H1 (cell line): Measurements from ENCODE around the gene RDH5. TPM values are rescaled to one million over a fixed set of nuclear protein-coding genes. Genes with fewer than 3 reads are reported as not detected.

ENCODE experiments used
- CTCF ChIA-PET: fragments of 300-600 bp; sonication (Branson Sonifier 250); formaldehyde crosslinking; loops from one replicate; lab custom pipeline; 2021; ENCODE audit not compliant: partially characterized antibody; lab: Charles Lee
- POLR2A ChIA-PET: fragments of 300-600 bp; sonication (Branson Sonifier 250); formaldehyde crosslinking; loops from one replicate; lab custom pipeline; 2021; ENCODE audit warnings: inconsistent platforms; ENCODE audit not compliant: partially characterized antibody; lab: Charles Lee
- DNase-seq, 2 experiments: peaks; one replicate each; pipeline versions ENCODE4 v3.0.0 to v3.0.0-alpha.2; 2010 to 2022; ENCODE audit warnings: low spot score in 2 of 2, low read depth in 1 of 2, mixed read lengths in 1 of 2
- FAIRE-seq: peaks from 2 replicates; lab custom pipeline; 2011; peaks lifted over from hg19 to GRCh38; lab: Jason Lieb, UNC
- H2AFZ ChIP-seq: 2 replicates; pipeline ENCODE4 v1.8.1; 2012; ENCODE audit warnings: low read length, inconsistent platforms
- H2AK5ac ChIP-seq: 2 replicates; pipeline ENCODE4 v1.6.1; 2013; ENCODE audit warnings: low read depth, low read length
- H2BK120ac ChIP-seq: replicated peaks from 2 replicates; pipeline ENCODE3; 2013; ENCODE audit warnings: low read depth, low read length, inconsistent platforms
- H2BK12ac ChIP-seq: 2 replicates; pipeline ENCODE4 v1.6.1; 2013; ENCODE audit warnings: low read depth, low read length
- H2BK15ac ChIP-seq: 2 replicates; pipeline ENCODE4 v1.6.1; 2013; ENCODE audit warnings: low read length
- H2BK20ac ChIP-seq: 2 replicates; pipeline ENCODE4 v1.6.1; 2013; ENCODE audit warnings: low read length
- H2BK5ac ChIP-seq: 2 replicates; pipeline ENCODE4 v1.6.1; 2013; ENCODE audit warnings: low read depth, low read length
- H3K14ac ChIP-seq: 2 replicates; pipeline ENCODE4 v1.6.1; 2013; ENCODE audit warnings: inconsistent platforms; ENCODE audit not compliant: insufficient read length
- H3K18ac ChIP-seq: 2 replicates; pipeline ENCODE4 v1.6.1; 2013; ENCODE audit warnings: low read length; ENCODE audit errors: extremely low read depth
- H3K23ac ChIP-seq: 2 replicates; pipeline ENCODE4 v1.6.1; 2013; ENCODE audit warnings: inconsistent platforms; ENCODE audit not compliant: insufficient read length
- H3K23me2 ChIP-seq: 2 replicates; pipeline ENCODE4 v1.6.1; 2013; ENCODE audit warnings: low read depth, low read length
- H3K27ac ChIP-seq: 2 replicates; pipeline ENCODE4 v1.6.1; 2011; ENCODE audit warnings: low read depth, low read length, inconsistent platforms
- H3K27me3 ChIP-seq, 4 experiments: replicated peaks in 1 of 4; 1 replicate in 1 of 4; 2 replicates in 3 of 4; pipeline versions ENCODE4 v1.6.1 to v1.8.1; 2011 to 2013; ENCODE audit warnings: low read length in 3 of 4, mild to moderate bottlenecking in 3 of 4, inconsistent platforms in 2 of 4, mixed read lengths in 2 of 4, moderate library complexity in 1 of 4; ENCODE audit not compliant: control insufficient read depth in 3 of 4, insufficient read depth in 3 of 4; ENCODE audit errors: extremely low read depth in 1 of 4
- H3K36me3 ChIP-seq, 4 experiments: 2 replicates each; pipeline versions ENCODE4 v1.6.1 to v1.8.1; 2011 to 2013; ENCODE audit warnings: mild to moderate bottlenecking in 4 of 4, low read length in 3 of 4, moderate library complexity in 2 of 4, control low read depth in 1 of 4, inconsistent platforms in 1 of 4; ENCODE audit not compliant: insufficient read depth in 4 of 4, control insufficient read depth in 2 of 4
- H3K4ac ChIP-seq: replicated peaks from 2 replicates; pipeline ENCODE3; 2013; ENCODE audit warnings: low read length, low read depth, mixed read lengths, inconsistent platforms; ENCODE audit not compliant: insufficient read length
- H3K4me1 ChIP-seq, 4 experiments: replicated peaks in 1 of 4; 1 replicate in 1 of 4; 2 replicates in 3 of 4; pipeline versions ENCODE4 v1.6.1 to v1.8.1; 2011 to 2013; ENCODE audit warnings: low read length in 3 of 4, inconsistent platforms in 2 of 4, mixed read lengths in 1 of 4; ENCODE audit not compliant: insufficient read depth in 4 of 4, control insufficient read depth in 3 of 4
- H3K4me2 ChIP-seq, 2 experiments: 2 replicates each; pipeline versions ENCODE4 v1.6.1 to v1.8.1; 2011 to 2013; ENCODE audit warnings: low read depth in 2 of 2, low read length in 2 of 2, control low read depth in 1 of 2, inconsistent platforms in 1 of 2, mild to moderate bottlenecking in 1 of 2; ENCODE audit not compliant: insufficient read depth in 1 of 2
- H3K4me3 ChIP-seq, 4 experiments: fragments of 200-600, 300-600 bp in 1 of 4; sonication (generic), shearing (Covaris generic), sonication (Bioruptor Twin) in 1 of 4; 2 replicates each; pipeline versions ENCODE4 v1.5.1 to v1.8.1; 2011 to 2016; ENCODE audit warnings: low read length in 4 of 4, low read depth in 3 of 4, control low read depth in 2 of 4, inconsistent platforms in 2 of 4, mild to moderate bottlenecking in 2 of 4, mixed read lengths in 1 of 4, moderate library complexity in 1 of 4; ENCODE audit not compliant: insufficient read depth in 2 of 4; ENCODE audit errors: extremely low read depth in 1 of 4
- H3K56ac ChIP-seq: replicated peaks from 2 replicates; pipeline ENCODE3; 2013; ENCODE audit warnings: low read depth, mild to moderate bottlenecking, mixed read lengths, low read length, inconsistent platforms; ENCODE audit not compliant: insufficient read length
- H3K79me1 ChIP-seq: 2 replicates; pipeline ENCODE4 v1.6.1; 2013; ENCODE audit warnings: low read depth, low read length, control low read depth
- H3K79me2 ChIP-seq, 2 experiments: 2 replicates each; pipeline versions ENCODE4 v1.6.1 to v1.8.1; 2012 to 2013; ENCODE audit warnings: low read length in 2 of 2, mild to moderate bottlenecking in 2 of 2, inconsistent platforms in 1 of 2; ENCODE audit not compliant: insufficient read depth in 2 of 2, control insufficient read depth in 1 of 2
- H3K9ac ChIP-seq, 4 experiments: replicated peaks in 1 of 4; 1 replicate in 1 of 4; 2 replicates in 3 of 4; pipeline versions ENCODE4 v1.6.1 to v1.8.1; 2011 to 2013; ENCODE audit warnings: low read depth in 3 of 4, low read length in 3 of 4, control low read depth in 2 of 4, mild to moderate bottlenecking in 2 of 4, moderate library complexity in 2 of 4, inconsistent platforms in 1 of 4; ENCODE audit errors: extremely low read depth in 1 of 4
- H3K9me3 ChIP-seq, 2 experiments: 2 replicates each; pipeline versions ENCODE4 v1.6.1 to v1.8.1; 2012 to 2013; ENCODE audit warnings: mild to moderate bottlenecking in 2 of 2, moderate library complexity in 2 of 2, control low read depth in 1 of 2, inconsistent platforms in 1 of 2, low read depth in 1 of 2, low read length in 1 of 2, mixed read lengths in 1 of 2; ENCODE audit not compliant: insufficient read depth in 2 of 2
- H4K20me1 ChIP-seq, 2 experiments: replicated peaks in 1 of 2; 2 replicates each; pipeline versions ENCODE3 to v1.8.1; 2011 to 2013; ENCODE audit warnings: inconsistent platforms in 2 of 2, low read length in 2 of 2, mild to moderate bottlenecking in 1 of 2; ENCODE audit not compliant: insufficient read depth in 2 of 2, control insufficient read depth in 1 of 2
- H4K5ac ChIP-seq: 2 replicates; pipeline ENCODE4 v1.6.1; 2013; ENCODE audit warnings: low read length, low read depth, mixed read lengths, inconsistent platforms; ENCODE audit not compliant: insufficient read length
- H4K8ac ChIP-seq: 2 replicates; pipeline ENCODE4 v1.8.0; 2013; ENCODE audit warnings: mild to moderate bottlenecking, moderate library complexity, low read length, inconsistent platforms; ENCODE audit not compliant: insufficient read depth; ENCODE audit errors: extremely low read depth
- H4K91ac ChIP-seq: replicated peaks from 2 replicates; pipeline ENCODE3; 2013; ENCODE audit warnings: low read length, mixed read lengths, inconsistent platforms; ENCODE audit not compliant: insufficient read length
- BCL11A ChIP-seq, 2 experiments: IDR thresholded peaks; one replicate each; pipeline ENCODE4 v1.6.1; 2011; ENCODE audit warnings: low read depth in 2 of 2, low read length in 2 of 2, mild to moderate bottlenecking in 2 of 2
- FOSL1 ChIP-seq: IDR thresholded peaks from 2 replicates; pipeline ENCODE4 v1.6.1; 2011; ENCODE audit warnings: mild to moderate bottlenecking, low read depth, low read length, moderate library complexity; ENCODE audit not compliant: insufficient read depth
- POLR2AphosphoS5 ChIP-seq: IDR thresholded peaks from 2 replicates; pipeline ENCODE4 v1.6.1; 2011; ENCODE audit warnings: low read depth, low read length
- RAD21 ChIP-seq, 2 experiments: IDR thresholded peaks in 1 of 2; conservative IDR thresholded peaks in 1 of 2; 2 replicates each; pipeline ENCODE4 v1.6.1; 2011; ENCODE audit warnings: low read depth in 2 of 2, low read length in 2 of 2, improper control_type of control experiment in 1 of 2, inconsistent platforms in 1 of 2, mild to moderate bottlenecking in 1 of 2, moderate library complexity in 1 of 2
- SIN3A ChIP-seq, 2 experiments: IDR thresholded peaks in 1 of 2; conservative IDR thresholded peaks in 1 of 2; 2 replicates each; pipeline ENCODE4 v1.6.1; 2011 to 2012; ENCODE audit warnings: low read length in 2 of 2, improper control_type of control experiment in 1 of 2, low read depth in 1 of 2, mild to moderate bottlenecking in 1 of 2
- WGBS, 2 experiments: shearing (Covaris generic) in 1 of 2; methylation state at CpG; one replicate each; pipeline versions ENCODE4 v1.1.6 to v1.1.7; 2013 to 2015; ENCODE audit warnings: low lambda C conversion rate in 2 of 2, mixed read lengths in 2 of 2, inconsistent platforms in 1 of 2, low coverage in 1 of 2, missing lambda C conversion rate in 1 of 2; ENCODE audit not compliant: insufficient replicate concordance in 2 of 2, insufficient coverage in 1 of 2, insufficient read length in 1 of 2; ENCODE audit errors: extremely low coverage in 1 of 2, missing lambda C conversion rate in 1 of 2; 5-methylcytosine and 5-hydroxymethylcytosine counted together
- polyA plus RNA-seq, 7 experiments: library from polyadenylated mRNA; depleted of rRNA in 3 of 7; stranded (reverse) in 5 of 7; unstranded in 2 of 7; fragments of >200 nt in 5 of 7; fragments of 200-250 nt in 2 of 7; gene quantifications; 1 replicate in 5 of 7; 2 replicates in 1 of 7; 4 replicates in 1 of 7; pipeline versions ENCODE4 v1.2.1 to v1.2.3, GENCODE V29; 2011 to 2013; ENCODE audit warnings: missing spikeins in 2 of 7, mixed read lengths in 2 of 7
- total RNA-seq: library from RNA; stranded (reverse); fragmentation: NEBNext Ultra II Directional; extraction: Animal tissue kit (Norgen Biotek cat#: 25700); gene quantifications from 2 replicates; pipeline ENCODE4 v1.2.1, GENCODE V29; 2021
- TF ChIP-seq, protein P1 (sequence below): IDR thresholded peaks from 2 replicates; pipeline ENCODE4 v1.6.1; 2012; ENCODE audit warnings: inconsistent platforms

The RDH5 gene
- total and polyA plus RNA-seq, 2 of the 8 experiments (the other 6 are each of a cell fraction or from before 2014, with no cell fraction given): 4.2 to 6.0 TPM

DNA sequence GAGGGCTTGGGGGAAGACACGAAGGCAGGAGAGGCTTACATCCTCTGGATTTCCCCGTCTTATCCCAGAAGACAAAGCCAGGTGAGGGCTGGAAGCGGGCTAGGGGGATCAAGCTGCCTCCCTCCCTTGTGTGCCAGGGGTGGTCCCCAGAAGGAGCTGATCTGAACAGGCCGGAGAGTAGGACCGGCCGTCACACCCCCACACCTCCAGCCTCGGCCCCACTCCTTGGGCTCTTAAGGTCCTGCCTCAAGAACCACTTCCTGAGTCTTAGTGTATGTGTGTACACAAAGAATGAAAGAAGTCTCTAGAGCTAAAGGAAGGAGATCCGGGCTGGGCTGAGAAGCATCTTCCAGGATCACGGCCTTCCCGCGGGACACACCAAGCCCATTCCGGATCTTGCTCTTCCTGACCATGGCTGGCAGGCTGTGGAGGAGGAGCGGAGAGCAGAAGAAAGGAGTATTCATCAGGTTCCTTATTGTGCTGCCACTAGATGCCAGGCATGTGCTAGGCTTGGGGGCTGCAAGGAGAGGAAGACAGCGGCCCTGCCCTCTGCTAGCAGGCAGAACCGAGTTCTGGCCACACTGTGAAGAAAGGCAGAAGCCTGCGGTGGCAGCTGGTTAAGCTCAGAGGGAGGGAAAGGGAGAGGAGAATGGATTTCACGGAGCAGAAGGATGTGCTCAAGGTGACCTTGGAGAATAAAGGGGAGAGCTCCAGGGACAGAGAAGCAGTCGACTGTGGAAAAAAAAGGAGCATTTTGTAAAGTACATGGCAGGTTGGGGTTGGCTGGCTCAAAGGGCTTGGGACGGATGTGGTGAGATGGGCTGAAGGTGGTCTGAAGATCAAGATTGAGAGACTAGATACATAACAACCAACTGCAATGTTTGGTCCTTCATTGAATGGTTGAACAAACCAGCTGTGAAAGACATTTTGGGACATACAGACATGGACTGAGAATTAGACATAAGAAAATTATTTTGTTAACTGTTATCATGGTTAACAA, 9.9 kb downstream of the RDH5 start:
- H2AK5ac ChIP-seq: no peak overlapping the region
- H2BK15ac ChIP-seq: no peak overlapping the region
- no peak overlapping the region for H2AFZ ChIP-seq
- peak overlapping the region; percentile 82 to 92 for H3K4me2 ChIP-seq
- no peak overlapping the region for H3K27ac ChIP-seq
- H2BK5ac ChIP-seq: peak overlapping the region; percentile 8; the same call in 1 of the 2 replicates
- 0 out of 2 replicates have a peak overlapping the region, but pooled peaks have one; percentile 3 for H2BK12ac ChIP-seq
- H4K91ac ChIP-seq: peak overlapping the region; percentile 17
- ChIA-PET POLR2A (interaction anchor here (0.5 to 34.1 kb wide), 18 partner anchors 8 to 1382 kb away, joined by 3 to 809 read pairs (median 7); partner anchors contain the start of genes BLOC1S1, DNAJC14, ITGA7 and ORMDL2), CTCF (interaction anchor here (0.6 to 2.7 kb wide), 22 partner anchors 8 to 209 kb away, joined by 3 to 34 read pairs (median 4); partner anchors contain the start of genes BLOC1S1, ITGA7, ORMDL2 and RDH5)
- no peaks in the 10 kb centered on the region for H3K27me3 ChIP-seq
- H3K79me1 ChIP-seq: peaks cover 5% of the 10 kb centered on the region; the same call in 1 of the 2 replicates
- peak overlapping the region in 3 of 4 experiments; percentile 45 to 62 (median 48); a peak in 5 of 7 replicates for H3K9ac ChIP-seq
- H4K20me1 ChIP-seq: peaks cover 0 to 2% of the 10 kb centered on the region in 2 experiments
- no peak overlapping the region for H3K23ac ChIP-seq
- H3K4me1 ChIP-seq: peaks cover 0 to 12% (median 10%) of the 10 kb centered on the region in 4 experiments; a peak in 6 of 7 replicates
- no peak overlapping the region for H3K14ac ChIP-seq
- peaks cover 0 to 17% of the 10 kb centered on the region in 2 experiments; a peak in 2 of 4 replicates for H3K79me2 ChIP-seq
- H3K9me3 ChIP-seq: no peaks in the 10 kb centered on the region
- H3K23me2 ChIP-seq: peaks cover 15% of the 10 kb centered on the region
- peaks cover 4 to 21% (median 9%) of the 10 kb centered on the region in 4 experiments; a peak in 5 of 8 replicates for H3K36me3 ChIP-seq
- H4K8ac ChIP-seq: no peak overlapping the region
- 0 out of 2 replicates have a peak overlapping the region, but pooled peaks have one; percentile 55 for H2BK20ac ChIP-seq
- FAIRE-seq: no peak
- peak overlapping the region; percentile 85 for H3K18ac ChIP-seq
- DNase-seq: no peak
- no peak overlapping the region for H2BK120ac ChIP-seq
- peak overlapping the region; percentile 54 to 93 (median 90) for H3K4me3 ChIP-seq
- H3K4ac ChIP-seq: no peak overlapping the region
- H3K56ac ChIP-seq: no peak overlapping the region
- peak overlapping the region; percentile 10 for H4K5ac ChIP-seq
- WGBS, 2 experiments: 17% methylated on average over 19 of the region's 19 CpGs; no CpG with 5 or more reads in 1 of the 2 experiments
- TF ChIP-seq SIN3A (conservative IDR thresholded peaks at IDR 0.05 in 1 of 2, IDR thresholded peaks at IDR 0.05 in 1 of 2; ENCODE audit: low read depth in 1 of 2, low read length in 2 of 2): no peak
- TF ChIP-seq FOSL1: no peak
- TF ChIP-seq POLR2AphosphoS5: peak; percentile 15; the same call in 1 of the 2 replicates
- TF ChIP-seq BCL11A (IDR thresholded peaks at IDR 0.05; ENCODE audit: low read depth in 2 of 2, low read length in 2 of 2): no peak
- TF ChIP-seq, protein P1, sequence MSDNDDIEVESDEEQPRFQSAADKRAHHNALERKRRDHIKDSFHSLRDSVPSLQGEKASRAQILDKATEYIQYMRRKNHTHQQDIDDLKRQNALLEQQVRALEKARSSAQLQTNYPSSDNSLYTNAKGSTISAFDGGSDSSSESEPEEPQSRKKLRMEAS: peak; percentile 44; the same call in 1 of the 2 replicates
- TF ChIP-seq RAD21 (IDR thresholded peaks at IDR 0.05 in 1 of 2, conservative IDR thresholded peaks at IDR 0.05 in 1 of 2; ENCODE audit: low read depth in 2 of 2, low read length in 2 of 2): peak; percentile 27 to 44; a peak in 3 of 4 replicates
